GM12873 (cell line): ENCODE measurements around the gene PMEL.

Source experiments
- TF ChIP-seq, protein P1 (sequence below): IDR thresholded peaks from 2 replicates; pipeline ENCODE4 v1.5.1; 2012; ENCODE audit warnings: low read depth, mild to moderate bottlenecking, moderate library complexity, low read length, control low read depth; ENCODE audit not compliant: insufficient read depth; ENCODE audit errors: missing control alignments

PMEL gene

DNA sequence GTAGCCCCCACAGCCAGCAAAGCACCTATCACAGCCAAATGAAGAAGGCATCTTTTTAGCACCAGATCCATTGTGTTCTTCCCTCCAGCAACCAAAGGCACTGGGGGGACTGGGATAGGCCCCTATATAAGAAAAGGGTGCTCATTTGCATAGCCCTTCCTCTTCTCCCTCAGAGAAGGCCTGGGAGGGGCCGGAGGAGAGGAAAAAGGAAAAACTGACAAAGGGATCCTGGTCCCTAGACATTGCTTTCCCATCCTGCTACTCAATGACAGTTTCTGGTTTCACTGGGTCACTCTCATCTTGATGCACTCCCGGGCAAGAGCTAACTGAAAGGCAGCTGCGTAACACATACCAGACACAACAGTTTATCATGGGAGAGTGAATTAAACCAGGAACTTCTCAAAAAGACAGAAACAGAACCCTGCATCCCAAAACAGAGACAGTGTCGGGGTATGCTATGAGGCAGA is at the start of gene PMEL:
TSS of gene PMEL (minus strand) at position 102 of the 467 bp plus-strand sequence. CDS start at position 71, 31 bp downstream.
- TF ChIP-seq, protein P1, sequence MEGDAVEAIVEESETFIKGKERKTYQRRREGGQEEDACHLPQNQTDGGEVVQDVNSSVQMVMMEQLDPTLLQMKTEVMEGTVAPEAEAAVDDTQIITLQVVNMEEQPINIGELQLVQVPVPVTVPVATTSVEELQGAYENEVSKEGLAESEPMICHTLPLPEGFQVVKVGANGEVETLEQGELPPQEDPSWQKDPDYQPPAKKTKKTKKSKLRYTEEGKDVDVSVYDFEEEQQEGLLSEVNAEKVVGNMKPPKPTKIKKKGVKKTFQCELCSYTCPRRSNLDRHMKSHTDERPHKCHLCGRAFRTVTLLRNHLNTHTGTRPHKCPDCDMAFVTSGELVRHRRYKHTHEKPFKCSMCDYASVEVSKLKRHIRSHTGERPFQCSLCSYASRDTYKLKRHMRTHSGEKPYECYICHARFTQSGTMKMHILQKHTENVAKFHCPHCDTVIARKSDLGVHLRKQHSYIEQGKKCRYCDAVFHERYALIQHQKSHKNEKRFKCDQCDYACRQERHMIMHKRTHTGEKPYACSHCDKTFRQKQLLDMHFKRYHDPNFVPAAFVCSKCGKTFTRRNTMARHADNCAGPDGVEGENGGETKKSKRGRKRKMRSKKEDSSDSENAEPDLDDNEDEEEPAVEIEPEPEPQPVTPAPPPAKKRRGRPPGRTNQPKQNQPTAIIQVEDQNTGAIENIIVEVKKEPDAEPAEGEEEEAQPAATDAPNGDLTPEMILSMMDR, result no peak

DNA sequence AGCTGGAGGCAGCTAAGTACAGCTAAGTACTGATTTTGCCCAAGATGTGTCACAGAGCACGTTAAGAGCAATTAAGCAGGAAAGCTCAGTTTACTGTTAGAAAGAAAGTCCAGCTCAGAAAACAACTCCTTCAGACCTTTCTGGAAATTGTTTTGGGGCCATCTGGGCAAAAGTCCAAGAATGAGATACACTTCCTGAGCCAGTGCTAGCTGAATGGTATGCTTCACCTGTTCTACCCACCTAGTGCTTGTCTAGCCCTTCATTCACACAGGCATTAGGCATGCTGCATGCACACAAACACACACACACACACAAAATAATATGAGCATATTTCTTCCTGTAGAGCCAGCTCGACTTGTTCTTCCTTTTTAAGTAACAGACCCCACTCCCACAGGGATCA is 48.4 kb upstream of the PMEL start:
- TF ChIP-seq, protein P1, result no peak

DNA sequence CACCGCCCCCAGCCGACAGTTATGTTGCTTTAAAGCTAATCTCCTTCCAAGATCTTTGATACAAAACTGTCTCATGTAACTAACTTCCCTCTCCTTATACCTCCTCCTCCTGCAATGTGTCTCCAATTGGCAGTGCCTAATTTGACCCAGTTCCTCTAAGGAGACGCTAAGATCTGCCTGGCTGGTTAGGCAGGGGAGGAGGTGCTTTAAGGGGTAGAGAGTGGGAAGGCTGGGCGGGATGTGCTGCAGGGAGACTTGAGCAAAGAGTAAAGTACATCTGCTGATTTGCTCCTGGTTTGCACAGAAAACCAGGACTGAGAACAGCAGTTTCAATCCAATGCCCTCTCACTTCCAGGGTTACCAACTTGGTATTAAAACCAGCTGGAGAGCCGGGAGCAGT is 47.6 kb upstream of the PMEL start:
- TF ChIP-seq, protein P1, result no peak

DNA sequence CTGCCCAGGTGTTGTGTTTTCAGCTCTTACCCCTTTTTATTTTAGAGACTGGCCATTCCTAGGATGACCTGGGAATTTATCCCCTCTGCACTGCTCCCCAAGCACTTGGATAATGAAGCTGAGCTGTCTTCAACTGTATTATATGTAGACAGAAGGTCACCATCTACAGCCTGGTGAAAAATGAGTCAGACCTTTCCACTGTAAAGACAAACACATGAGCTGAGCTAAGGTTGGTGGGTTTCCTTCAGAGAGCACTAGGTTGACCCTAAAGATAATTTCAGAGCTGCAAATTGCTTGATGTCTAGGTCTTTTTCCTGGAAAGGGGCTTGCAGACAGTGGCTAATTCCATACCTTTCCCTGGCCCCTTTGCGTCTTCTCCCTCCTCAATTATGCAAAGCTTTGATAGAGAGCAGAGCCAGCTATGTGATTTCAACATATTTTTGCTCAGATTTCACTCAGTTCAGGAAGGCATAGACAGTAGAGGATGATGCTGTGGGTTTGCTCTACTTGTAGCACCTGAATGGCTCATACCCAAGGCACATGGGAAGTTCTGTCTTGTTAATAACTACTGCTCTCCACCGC is 45.8 kb upstream of the PMEL start:
- TF ChIP-seq, protein P1, result no peak

DNA sequence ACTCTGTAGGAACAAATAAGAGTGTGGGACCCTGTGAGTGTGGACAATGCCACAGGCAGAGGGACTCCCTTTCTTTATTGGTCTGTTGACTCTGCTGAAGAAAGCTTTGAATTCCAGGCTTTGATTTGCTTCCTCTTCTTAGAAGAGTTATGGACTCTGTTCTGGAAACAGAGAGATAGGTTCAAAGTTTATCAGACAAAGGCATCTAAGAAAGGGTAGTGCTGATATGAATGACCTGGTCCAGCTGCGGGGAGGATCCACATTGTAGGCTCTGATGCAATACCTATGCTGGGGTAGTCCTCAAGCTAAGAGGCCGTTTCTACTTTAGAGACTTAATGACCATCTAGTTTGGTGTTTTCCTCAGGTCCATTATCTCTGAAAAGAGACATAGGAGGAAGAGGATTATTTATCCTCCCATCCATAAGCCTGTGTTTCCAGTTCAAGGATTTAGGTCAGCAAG is 44.3 kb upstream of the PMEL start:
- TF ChIP-seq, protein P1, result no peak

DNA sequence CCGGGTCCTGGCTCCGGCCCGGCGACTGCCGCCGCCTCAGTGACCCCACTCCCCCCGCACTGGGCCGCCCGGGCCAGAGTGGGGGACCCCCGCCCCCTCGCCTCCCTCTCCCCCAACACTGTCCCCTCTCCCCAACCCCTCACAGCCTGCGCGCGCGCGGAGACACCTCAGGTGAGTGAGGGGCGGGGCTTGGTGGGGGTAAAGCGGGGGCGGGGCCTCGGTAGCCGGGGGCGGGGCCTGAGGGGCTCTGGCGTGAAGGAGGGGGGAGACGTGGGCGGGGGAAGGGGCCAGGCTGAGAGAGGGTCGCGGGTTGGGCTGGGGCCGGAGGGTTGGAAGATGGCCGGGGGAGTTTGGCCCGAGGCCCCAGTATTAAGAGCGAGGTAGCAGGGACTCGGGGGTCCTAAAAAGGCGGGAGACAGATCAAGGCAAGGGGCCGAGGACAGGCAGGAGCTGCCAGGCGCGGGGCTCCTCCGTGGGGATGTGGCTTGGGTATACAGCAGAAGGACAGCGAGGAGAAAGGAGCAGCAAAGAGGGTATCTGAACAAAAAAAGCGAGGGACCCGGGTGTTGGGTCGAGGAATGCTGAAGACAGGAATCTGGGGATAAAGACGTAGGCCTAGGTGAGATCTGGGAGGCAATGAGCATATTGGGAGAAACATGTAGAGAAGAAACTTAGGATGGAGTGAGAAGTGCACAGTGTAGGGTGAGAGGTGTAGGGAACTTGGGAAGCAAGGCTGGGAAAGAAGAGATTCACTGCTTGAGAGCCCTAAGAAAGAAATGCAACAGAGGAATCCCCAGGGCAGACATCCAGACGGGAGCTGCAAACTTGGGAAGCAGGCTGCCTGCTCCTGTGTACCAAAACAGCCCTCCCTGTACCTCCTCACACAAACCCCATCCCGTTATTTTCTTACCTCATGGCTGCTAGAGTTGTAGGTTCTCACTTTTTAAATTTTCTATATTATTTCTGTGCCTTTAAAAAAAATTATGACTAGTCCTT is 42.0 kb upstream of the PMEL start:
- TF ChIP-seq, protein P1, result no peak

DNA sequence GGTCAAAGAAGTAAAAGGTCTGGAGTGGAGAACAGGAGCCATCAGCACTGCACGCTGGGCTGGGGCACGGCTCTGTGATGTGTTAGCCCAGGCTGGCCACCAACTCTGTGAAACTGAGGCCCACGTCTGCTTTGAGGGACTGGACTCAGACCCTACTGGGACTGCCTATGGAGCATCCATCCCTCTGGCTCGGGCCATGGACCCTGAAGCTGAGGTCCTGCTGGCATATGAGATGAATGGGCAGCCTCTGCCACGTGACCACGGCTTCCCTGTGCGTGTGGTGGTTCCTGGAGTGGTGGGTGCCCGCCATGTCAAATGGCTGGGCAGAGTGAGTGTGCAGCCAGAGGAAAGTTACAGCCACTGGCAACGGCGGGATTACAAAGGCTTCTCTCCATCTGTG is 38.4 kb upstream of the PMEL start:
- TF ChIP-seq, protein P1, result no peak
